Measurements from ENCODE around the gene SMIM27.
"Not testable (repeated sequence)": the region's sequence is repeated elsewhere in the genome, so short reads cannot be mapped to it uniquely, and the experiment has no call there.

Gene SMIM27

DNA sequence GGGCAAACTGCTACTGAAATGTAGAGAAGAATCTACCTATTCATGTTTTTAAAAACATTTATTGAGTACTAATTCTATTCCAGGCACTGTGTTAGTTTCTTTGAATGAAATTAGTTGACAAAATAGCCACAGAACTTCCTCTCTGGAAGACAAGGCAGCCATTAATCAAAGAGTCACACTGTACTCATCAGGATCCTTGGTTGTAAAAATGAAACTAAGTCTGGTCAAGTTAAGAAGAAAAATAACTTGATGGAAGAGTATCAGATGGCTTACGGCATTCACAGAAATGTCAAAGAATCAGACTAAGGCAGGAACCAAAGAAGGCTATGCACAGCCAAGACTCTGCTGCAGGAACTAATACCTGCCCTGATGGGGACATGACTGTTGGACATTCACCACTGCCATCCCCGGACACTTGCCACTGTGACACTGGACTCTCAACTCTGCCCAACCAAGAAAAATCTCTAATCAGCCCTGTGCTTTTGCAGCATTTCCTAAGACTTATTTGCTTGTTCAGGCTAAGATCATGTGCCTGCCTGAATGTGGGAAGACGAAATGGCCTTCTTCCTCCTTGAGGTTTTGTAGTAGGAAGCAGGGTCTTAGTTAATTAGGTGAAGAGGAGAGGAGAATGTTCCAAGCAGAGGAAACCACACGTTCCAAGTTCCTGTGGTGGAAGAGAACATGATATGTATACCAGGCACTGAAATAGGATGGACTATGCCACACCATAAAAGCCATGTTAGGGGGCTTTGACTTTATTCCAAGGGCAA lies 44.2 kb downstream of the SMIM27 start:
- DNase-seq (ENCODE audit: low read depth in 1 of 2, low spot score in 1 of 2) = no peak

DNA sequence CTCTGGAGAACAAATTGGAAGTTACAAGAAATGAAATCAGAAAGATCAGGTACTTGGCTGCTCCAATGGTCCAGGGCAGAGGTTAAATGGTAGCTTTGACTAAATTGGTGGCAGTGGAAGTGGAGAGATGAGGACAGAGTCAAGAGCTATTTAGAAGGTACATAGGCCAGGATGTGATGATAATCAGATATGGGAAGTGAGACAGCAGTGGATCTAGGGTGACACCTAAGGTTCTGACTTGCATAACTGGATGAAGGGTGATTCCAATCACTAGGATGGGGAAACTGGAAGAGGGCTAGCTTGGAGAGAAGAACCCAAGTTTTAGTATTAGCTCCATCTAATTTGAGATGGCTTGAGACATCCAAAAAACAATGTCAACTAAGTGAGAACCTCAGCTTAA lies 44.8 kb downstream of the SMIM27 start:
- DNase-seq (ENCODE audit: low read depth in 1 of 2, low spot score in 1 of 2) = no peak

DNA sequence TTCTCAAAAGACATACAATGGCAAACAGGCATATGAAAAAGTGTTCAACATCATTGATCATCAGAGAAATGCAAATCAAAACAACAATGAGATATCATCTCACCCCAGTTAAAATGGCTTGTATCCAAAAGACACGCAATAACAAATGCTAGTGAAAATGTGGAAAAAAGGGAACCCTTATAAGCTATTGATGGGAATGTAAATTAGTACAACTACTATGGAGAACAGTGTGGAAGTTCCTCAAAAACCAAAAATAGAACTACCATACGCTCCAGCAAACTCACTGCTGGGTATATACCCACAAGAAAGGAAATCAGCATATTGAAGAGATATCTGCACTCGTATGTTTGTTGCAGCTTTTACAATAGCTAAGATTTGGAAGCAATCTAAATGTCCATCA lies 46.9 kb downstream of the SMIM27 start:
- not testable (repeated sequence) for DNase-seq (ENCODE audit: low read depth in 1 of 2, low spot score in 1 of 2)

Data from activated T-helper 1 cell treated with anti-CD3 and anti-CD28 coated beads, Interleukin-2, amount 50 U/mL, for 16 hours (primary cell).